Mucosa of stomach (tissue), 1 donor: ENCODE results near the gene CHRNA4.

Source experiments
- H3K27me3 ChIP-seq: one replicate; pipeline ENCODE4 v1.7.0; 2013; ENCODE audit warnings: mild to moderate bottlenecking, low read length; ENCODE audit not compliant: control insufficient read depth, insufficient read depth
- H3K36me3 ChIP-seq: one replicate; pipeline ENCODE4 v1.7.0; 2013; ENCODE audit warnings: low read length; ENCODE audit not compliant: control insufficient read depth, insufficient read depth
- H3K4me1 ChIP-seq: one replicate; pipeline ENCODE4 v1.7.0; 2013; ENCODE audit warnings: mild to moderate bottlenecking, low read length; ENCODE audit not compliant: control insufficient read depth, insufficient read depth
- H3K4me3 ChIP-seq: one replicate; pipeline ENCODE4 v1.7.0; 2013; ENCODE audit warnings: low read length
- H3K9ac ChIP-seq: one replicate; pipeline ENCODE4 v1.7.0; 2013; ENCODE audit warnings: mild to moderate bottlenecking, low read length, moderate library complexity
- H3K9me3 ChIP-seq: one replicate; pipeline ENCODE4 v1.7.0; 2013; ENCODE audit warnings: mild to moderate bottlenecking, low read length, moderate library complexity; ENCODE audit not compliant: control insufficient read depth
- donor health status: Pancreatic carcinoma.

Gene CHRNA4

GRCh38 chr20:63328718-63329275 lies 32.4 kb downstream of the CHRNA4 start:
- no peak overlapping the region for H3K9ac ChIP-seq
- H3K27me3 ChIP-seq, result peaks cover 4% of the 10 kb centered on the region
- no peaks in the 10 kb centered on the region for H3K9me3 ChIP-seq
- no peaks in the 10 kb centered on the region for H3K36me3 ChIP-seq
- no peak overlapping the region for H3K4me3 ChIP-seq
- no peaks in the 10 kb centered on the region for H3K4me1 ChIP-seq

GRCh38 chr20:63328026-63328700 lies 33.0 kb downstream of the CHRNA4 start:
- Histone ChIP-seq H3K9me3 (no peaks in the 10 kb centered on the region), H3K4me3 (no peak overlapping the region), H3K36me3 (no peaks in the 10 kb centered on the region), H3K4me1 (no peaks in the 10 kb centered on the region), H3K9ac (no peak overlapping the region), H3K27me3 (peaks cover 4% of the 10 kb centered on the region)

- Histone ChIP-seq H3K27me3 (peaks cover 10% of the 10 kb centered on the region), H3K9me3 (no peaks in the 10 kb centered on the region), H3K9ac (no peak overlapping the region), H3K4me3 (no peak overlapping the region), H3K4me1 (no peaks in the 10 kb centered on the region), H3K36me3 (no peaks in the 10 kb centered on the region)
Measured at GRCh38 chr20:63327231-63327745, 33.9 kb downstream of the CHRNA4 start.

GRCh38 chr20:63326314-63327230 lies 34.6 kb downstream of the CHRNA4 start:
- H3K27me3 ChIP-seq, result peaks cover 14% of the 10 kb centered on the region
- H3K9ac ChIP-seq, result no peak overlapping the region
- no peaks in the 10 kb centered on the region for H3K36me3 ChIP-seq
- H3K9me3 ChIP-seq, result no peaks in the 10 kb centered on the region
- no peaks in the 10 kb centered on the region for H3K4me1 ChIP-seq
- H3K4me3 ChIP-seq, result no peak overlapping the region

GRCh38 chr20:63325554-63326313 lies 35.4 kb downstream of the CHRNA4 start:
- no peaks in the 10 kb centered on the region for H3K36me3 ChIP-seq
- H3K4me1 ChIP-seq, result no peaks in the 10 kb centered on the region
- H3K27me3 ChIP-seq, result peaks cover 10% of the 10 kb centered on the region
- no peak overlapping the region for H3K4me3 ChIP-seq
- H3K9ac ChIP-seq, result no peak overlapping the region
- H3K9me3 ChIP-seq, result no peaks in the 10 kb centered on the region

- Histone ChIP-seq H3K4me1 (no peaks in the 10 kb centered on the region), H3K4me3 (no peak overlapping the region), H3K27me3 (peaks cover 10% of the 10 kb centered on the region), H3K36me3 (no peaks in the 10 kb centered on the region), H3K9me3 (no peaks in the 10 kb centered on the region), H3K9ac (no peak overlapping the region)
Measured at GRCh38 chr20:63325021-63325471, 36.1 kb downstream of the CHRNA4 start.

- Histone ChIP-seq H3K4me1 (no peaks in the 10 kb centered on the region), H3K9me3 (no peaks in the 10 kb centered on the region), H3K4me3 (no peak overlapping the region), H3K9ac (no peak overlapping the region), H3K36me3 (no peaks in the 10 kb centered on the region), H3K27me3 (peaks cover 10% of the 10 kb centered on the region)
Measured at GRCh38 chr20:63323357-63323981, 37.7 kb downstream of the CHRNA4 start.

- Histone ChIP-seq H3K9me3 (no peaks in the 10 kb centered on the region), H3K4me1 (no peaks in the 10 kb centered on the region), H3K9ac (no peak overlapping the region), H3K4me3 (no peak overlapping the region), H3K36me3 (no peaks in the 10 kb centered on the region), H3K27me3 (peaks cover 10% of the 10 kb centered on the region)
Measured at GRCh38 chr20:63322933-63323273, 38.2 kb downstream of the CHRNA4 start.

- H3K4me1 ChIP-seq, result no peaks in the 10 kb centered on the region
- H3K36me3 ChIP-seq, result no peaks in the 10 kb centered on the region
- no peak overlapping the region for H3K9ac ChIP-seq
- H3K9me3 ChIP-seq, result no peaks in the 10 kb centered on the region
- no peak overlapping the region for H3K4me3 ChIP-seq
- peaks cover 10% of the 10 kb centered on the region for H3K27me3 ChIP-seq
Measured at GRCh38 chr20:63322146-63322932, 38.8 kb downstream of the CHRNA4 start.

GRCh38 chr20:63321148-63321831 lies 39.9 kb downstream of the CHRNA4 start:
- H3K9me3 ChIP-seq, result no peaks in the 10 kb centered on the region
- no peaks in the 10 kb centered on the region for H3K36me3 ChIP-seq
- peaks cover 10% of the 10 kb centered on the region for H3K27me3 ChIP-seq
- H3K4me3 ChIP-seq, result no peak overlapping the region
- H3K9ac ChIP-seq, result no peak overlapping the region
- no peaks in the 10 kb centered on the region for H3K4me1 ChIP-seq
